Left ventricle myocardium inferior (tissue), 1 donor: ENCODE results near the gene CELF2. TPM values are rescaled to one million over a fixed set of nuclear protein-coding genes. Genes with fewer than 3 reads are reported as not detected.

Experiments
- DNase-seq: peaks from one replicate; pipeline ENCODE4 v3.0.0-alpha.2; 2020
- H3K27ac ChIP-seq: fragments of 200-600 bp; replicated peaks from 2 replicates; pipeline ENCODE4 v1.8.0; 2021
- H3K27me3 ChIP-seq: fragments of 200-600 bp; 2 replicates; pipeline ENCODE4 v1.8.0; 2021; ENCODE audit warnings: low read depth
- H3K36me3 ChIP-seq: fragments of 200-600 bp; 2 replicates; pipeline ENCODE4 v1.8.0; 2021
- H3K4me1 ChIP-seq: fragments of 200-600 bp; 2 replicates; pipeline ENCODE4 v1.8.0; 2021
- H3K4me3 ChIP-seq: fragments of 200-600 bp; 2 replicates; pipeline ENCODE4 v1.8.0; 2021; ENCODE audit warnings: mild to moderate bottlenecking, moderate library complexity
- H3K9me3 ChIP-seq: fragments of 200-600 bp; replicated peaks from 2 replicates; pipeline ENCODE4 v1.8.0; 2021
- CTCF ChIP-seq: fragments of 200-600 bp; IDR thresholded peaks from 2 replicates; pipeline ENCODE4 v1.8.0; 2021; ENCODE audit warnings: antibody characterized with exemption, mild to moderate bottlenecking, borderline replicate concordance
- intact Hi-C: fragments of 100-400 bp; cut with micrococcal nuclease; formaldehyde crosslinking; loops from one replicate; pipeline ENCODE4 v1.11.0; 2022
- total RNA-seq: library from RNA; stranded (reverse); fragmentation: NEBNext Ultra II Directional; extraction: Animal tissue kit (Norgen Biotek cat#: 25700); gene quantifications from one replicate; pipeline ENCODE4 v1.2.1, GENCODE V29; 2021
- donor health status: DM: no; HTN: yes; CAD: no; lungs with severe emphysema.

The CELF2 gene
- total RNA-seq, 1 donor from 2014 or later, result 74.9 TPM

- TF ChIP-seq CTCF, result no peak
- no peak overlapping the region for H3K4me3 ChIP-seq
- intact Hi-C loops, result no loop called here
- H3K9me3 ChIP-seq, result no peaks in the 10 kb centered on the region
- no peak for DNase-seq
- peaks cover 75% of the 10 kb centered on the region for H3K4me1 ChIP-seq
- no peak overlapping the region for H3K27ac ChIP-seq
- no peaks in the 10 kb centered on the region for H3K27me3 ChIP-seq
- H3K36me3 ChIP-seq, result peaks cover 9% of the 10 kb centered on the region
These were observed 235.2 kb downstream of the CELF2 start for GRCh38 chr10:11252887-11253286.

GRCh38 chr10:11253385-11254002 lies 235.8 kb downstream of the CELF2 start:
- Histone ChIP-seq H3K27me3 (no peaks in the 10 kb centered on the region), H3K36me3 (peaks cover 15% of the 10 kb centered on the region), H3K4me1 (peaks cover 72% of the 10 kb centered on the region), H3K9me3 (no peaks in the 10 kb centered on the region), H3K4me3 (no peak overlapping the region), H3K27ac (no peak overlapping the region)
- intact Hi-C loops, result no loop called here
- TF ChIP-seq CTCF, result no peak
- DNase-seq, result no peak

- no peak for TF ChIP-seq CTCF
- Histone ChIP-seq H3K4me3 (no peak overlapping the region), H3K9me3 (no peaks in the 10 kb centered on the region), H3K4me1 (peaks cover 63% of the 10 kb centered on the region), H3K27me3 (no peaks in the 10 kb centered on the region), H3K27ac (no peak overlapping the region), H3K36me3 (peaks cover 31% of the 10 kb centered on the region)
- DNase-seq, result no peak
- intact Hi-C loops, result no loop called here
These were observed 237.5 kb downstream of the CELF2 start for GRCh38 chr10:11255156-11255555.

- Histone ChIP-seq H3K36me3 (peaks cover 32% of the 10 kb centered on the region), H3K4me1 (peaks cover 64% of the 10 kb centered on the region), H3K9me3 (no peaks in the 10 kb centered on the region), H3K4me3 (no peak overlapping the region), H3K27me3 (no peaks in the 10 kb centered on the region), H3K27ac (peak overlapping the region; percentile 45)
- intact Hi-C loops, result no loop called here
- no peak for TF ChIP-seq CTCF
- DNase-seq, result no peak
These were observed 238.2 kb downstream of the CELF2 start for GRCh38 chr10:11255796-11256444.

- intact Hi-C loops, result no loop called here
- Histone ChIP-seq H3K36me3 (peaks cover 26% of the 10 kb centered on the region), H3K4me3 (no peak overlapping the region), H3K27me3 (no peaks in the 10 kb centered on the region), H3K9me3 (no peaks in the 10 kb centered on the region), H3K4me1 (peaks cover 64% of the 10 kb centered on the region), H3K27ac (peak overlapping the region; percentile 45)
- TF ChIP-seq CTCF, result no peak
- no peak for DNase-seq
These were observed 239.2 kb downstream of the CELF2 start for GRCh38 chr10:11256896-11257295.
